LNCaP clone FGC (cell line): ENCODE measurements around the gene IQSEC1.

Source experiments
- DNase-seq: peaks from one replicate; pipeline ENCODE4 v3.0.0-alpha.2; 2011; ENCODE audit warnings: low read depth
- H3K4me3 ChIP-seq: 2 replicates; pipeline ENCODE4 v1.5.1; 2011; ENCODE audit warnings: mild to moderate bottlenecking, low read depth, low read length, control low read depth
- TF ChIP-seq, protein P1 (sequence below): IDR thresholded peaks from 2 replicates; pipeline ENCODE4 v1.5.1; 2012; ENCODE audit warnings: mild to moderate bottlenecking; ENCODE audit not compliant: control insufficient read depth, insufficient read depth; ENCODE audit errors: extremely low read depth

The IQSEC1 gene

DNA sequence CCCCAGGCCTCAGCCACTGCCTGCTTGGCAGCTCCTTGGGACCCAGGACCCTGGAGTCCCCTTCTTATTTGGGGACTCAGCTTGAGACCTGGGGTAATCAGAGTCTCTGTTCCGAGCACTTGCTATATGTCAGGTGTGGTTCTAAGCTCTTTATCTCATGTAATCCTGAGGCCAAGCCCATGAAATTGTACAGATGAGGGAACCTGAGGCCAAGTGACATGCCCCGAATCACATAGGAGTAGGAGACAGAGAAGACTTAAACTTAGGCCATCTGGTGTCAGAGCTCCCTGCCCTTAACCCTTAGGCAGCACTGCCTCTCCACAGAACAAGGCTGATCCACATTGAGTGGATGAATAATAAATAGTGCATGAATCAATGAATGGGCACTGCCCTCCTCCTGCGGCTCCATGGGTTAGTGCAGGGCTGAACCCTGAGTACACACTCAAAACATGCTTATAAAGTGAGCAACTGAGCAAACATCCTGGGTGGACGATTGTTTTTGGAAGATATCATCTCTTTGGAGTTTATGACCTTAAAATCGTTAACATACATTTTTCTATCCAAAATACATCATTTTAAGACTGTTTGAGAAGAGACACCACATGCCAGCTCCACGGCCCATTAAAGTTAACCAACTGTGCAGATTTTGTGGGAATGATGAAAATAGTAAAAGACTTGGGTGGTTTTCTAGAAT lies 33.2 kb upstream of the IQSEC1 start:
- peak; percentile 61 for DNase-seq
- TF ChIP-seq, protein P1, sequence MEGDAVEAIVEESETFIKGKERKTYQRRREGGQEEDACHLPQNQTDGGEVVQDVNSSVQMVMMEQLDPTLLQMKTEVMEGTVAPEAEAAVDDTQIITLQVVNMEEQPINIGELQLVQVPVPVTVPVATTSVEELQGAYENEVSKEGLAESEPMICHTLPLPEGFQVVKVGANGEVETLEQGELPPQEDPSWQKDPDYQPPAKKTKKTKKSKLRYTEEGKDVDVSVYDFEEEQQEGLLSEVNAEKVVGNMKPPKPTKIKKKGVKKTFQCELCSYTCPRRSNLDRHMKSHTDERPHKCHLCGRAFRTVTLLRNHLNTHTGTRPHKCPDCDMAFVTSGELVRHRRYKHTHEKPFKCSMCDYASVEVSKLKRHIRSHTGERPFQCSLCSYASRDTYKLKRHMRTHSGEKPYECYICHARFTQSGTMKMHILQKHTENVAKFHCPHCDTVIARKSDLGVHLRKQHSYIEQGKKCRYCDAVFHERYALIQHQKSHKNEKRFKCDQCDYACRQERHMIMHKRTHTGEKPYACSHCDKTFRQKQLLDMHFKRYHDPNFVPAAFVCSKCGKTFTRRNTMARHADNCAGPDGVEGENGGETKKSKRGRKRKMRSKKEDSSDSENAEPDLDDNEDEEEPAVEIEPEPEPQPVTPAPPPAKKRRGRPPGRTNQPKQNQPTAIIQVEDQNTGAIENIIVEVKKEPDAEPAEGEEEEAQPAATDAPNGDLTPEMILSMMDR: no peak
- no peak overlapping the region for H3K4me3 ChIP-seq

DNA sequence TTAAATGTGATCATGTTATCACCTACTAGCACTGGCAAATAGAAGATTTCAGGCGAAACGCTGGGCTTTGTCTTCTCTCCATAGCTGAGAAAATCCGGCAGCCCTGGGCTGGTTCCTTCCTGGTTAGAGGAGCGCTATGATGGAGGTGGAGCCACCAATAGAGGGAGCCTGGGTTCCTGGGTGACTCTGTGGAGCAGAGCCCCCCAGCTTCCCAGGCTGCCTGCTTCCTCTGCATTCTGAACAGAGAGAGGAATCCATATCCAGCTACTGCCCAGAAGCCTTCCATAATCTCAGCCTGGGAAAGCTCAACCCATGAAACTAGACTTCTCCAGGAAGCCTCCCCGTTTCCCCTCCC lies 32.6 kb upstream of the IQSEC1 start:
- no peak for DNase-seq
- TF ChIP-seq, protein P1: peak; percentile 13; the same call in 1 of the 2 replicates
- no peak overlapping the region for H3K4me3 ChIP-seq

DNA sequence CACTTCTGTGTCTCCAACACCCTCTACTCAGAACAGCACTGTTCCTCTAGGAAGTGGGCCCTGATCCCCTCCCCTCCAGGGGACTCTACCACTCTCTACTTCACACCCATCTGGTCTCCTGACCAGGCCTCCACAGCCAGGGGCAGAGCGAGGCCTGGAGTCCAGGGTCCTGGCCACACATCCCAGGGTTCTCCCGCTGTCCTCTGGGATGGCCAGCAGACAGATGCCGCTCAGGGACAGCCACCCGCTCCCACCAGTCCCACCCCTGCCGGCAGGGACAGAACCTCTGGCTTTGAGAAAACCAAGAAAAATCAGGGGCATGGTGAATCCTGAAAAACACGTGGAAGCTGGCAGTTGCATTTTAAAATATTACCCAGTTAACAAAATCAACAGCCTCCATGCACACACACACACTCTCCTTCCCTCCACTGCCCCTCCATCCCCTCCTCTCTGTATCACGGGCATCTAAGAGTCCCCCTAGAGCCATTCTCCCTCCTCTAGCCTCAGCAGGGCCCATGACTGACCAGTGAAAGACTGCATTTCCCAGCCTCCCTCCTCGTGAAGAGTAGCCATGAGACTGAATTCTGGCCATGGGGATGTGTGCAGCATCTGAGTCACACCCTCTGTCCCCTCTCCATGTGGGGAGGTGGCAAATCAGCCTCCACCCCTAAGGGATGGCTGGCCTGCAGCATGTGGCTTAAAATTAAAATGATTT lies 32.1 kb upstream of the IQSEC1 start:
- DNase-seq: no peak
- H3K4me3 ChIP-seq: no peak overlapping the region
- TF ChIP-seq, protein P1: no peak

DNA sequence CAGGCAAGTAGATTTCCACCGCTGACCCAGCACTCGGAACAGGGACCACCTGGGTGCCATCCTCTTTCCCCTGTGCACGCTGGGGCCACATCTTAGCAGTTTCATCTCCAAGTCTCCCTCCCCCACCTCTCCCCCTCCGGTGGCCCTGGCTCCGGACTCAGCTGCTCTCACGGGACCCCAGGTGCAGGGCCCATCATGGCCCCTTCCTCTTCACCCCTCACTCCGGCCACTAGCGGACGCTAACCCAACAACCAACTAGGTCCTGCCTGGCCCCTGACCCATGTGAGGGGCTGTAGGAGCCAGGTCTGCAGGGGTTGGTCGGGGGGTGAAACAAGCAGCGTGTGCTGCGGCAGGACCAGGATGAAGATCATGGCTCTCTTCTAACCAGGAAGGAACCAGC lies 31.3 kb upstream of the IQSEC1 start:
- TF ChIP-seq, protein P1: no peak
- DNase-seq: no peak

DNA sequence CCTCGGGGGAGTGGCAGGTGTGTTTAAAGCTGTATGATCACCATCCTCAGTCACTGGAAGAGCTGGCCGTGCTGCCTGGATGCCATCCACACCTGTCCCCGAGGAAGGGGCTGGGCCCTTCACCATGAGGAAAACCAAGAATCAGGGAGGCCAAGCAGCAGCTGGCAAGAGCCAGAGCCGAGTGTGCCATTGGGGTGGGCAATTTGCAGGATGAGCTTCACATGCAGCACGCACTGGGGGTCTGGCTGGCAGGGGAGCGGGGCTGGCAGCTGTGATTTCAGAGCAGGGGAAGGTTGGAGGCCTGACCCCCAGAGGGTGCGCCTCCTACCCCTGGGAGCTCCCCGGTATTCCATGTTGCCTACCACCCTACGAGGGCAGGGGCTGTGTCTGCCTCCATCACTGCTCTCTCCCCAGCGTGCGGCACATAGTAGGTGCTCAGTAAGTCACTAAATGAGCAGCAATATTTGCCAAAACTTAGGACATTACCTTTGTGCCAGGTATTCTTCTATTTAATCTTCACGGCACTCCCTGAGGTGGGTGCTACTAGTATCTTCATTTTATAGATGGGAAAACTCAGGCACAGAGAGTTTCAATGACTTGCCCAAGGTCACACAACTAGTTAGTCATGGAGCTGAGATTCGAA lies 30.3 kb upstream of the IQSEC1 start:
- DNase-seq: no peak

More for the DNA sequence above, 31.3 kb upstream of the IQSEC1 start:
- no peak overlapping the region for H3K4me3 ChIP-seq

DNA sequence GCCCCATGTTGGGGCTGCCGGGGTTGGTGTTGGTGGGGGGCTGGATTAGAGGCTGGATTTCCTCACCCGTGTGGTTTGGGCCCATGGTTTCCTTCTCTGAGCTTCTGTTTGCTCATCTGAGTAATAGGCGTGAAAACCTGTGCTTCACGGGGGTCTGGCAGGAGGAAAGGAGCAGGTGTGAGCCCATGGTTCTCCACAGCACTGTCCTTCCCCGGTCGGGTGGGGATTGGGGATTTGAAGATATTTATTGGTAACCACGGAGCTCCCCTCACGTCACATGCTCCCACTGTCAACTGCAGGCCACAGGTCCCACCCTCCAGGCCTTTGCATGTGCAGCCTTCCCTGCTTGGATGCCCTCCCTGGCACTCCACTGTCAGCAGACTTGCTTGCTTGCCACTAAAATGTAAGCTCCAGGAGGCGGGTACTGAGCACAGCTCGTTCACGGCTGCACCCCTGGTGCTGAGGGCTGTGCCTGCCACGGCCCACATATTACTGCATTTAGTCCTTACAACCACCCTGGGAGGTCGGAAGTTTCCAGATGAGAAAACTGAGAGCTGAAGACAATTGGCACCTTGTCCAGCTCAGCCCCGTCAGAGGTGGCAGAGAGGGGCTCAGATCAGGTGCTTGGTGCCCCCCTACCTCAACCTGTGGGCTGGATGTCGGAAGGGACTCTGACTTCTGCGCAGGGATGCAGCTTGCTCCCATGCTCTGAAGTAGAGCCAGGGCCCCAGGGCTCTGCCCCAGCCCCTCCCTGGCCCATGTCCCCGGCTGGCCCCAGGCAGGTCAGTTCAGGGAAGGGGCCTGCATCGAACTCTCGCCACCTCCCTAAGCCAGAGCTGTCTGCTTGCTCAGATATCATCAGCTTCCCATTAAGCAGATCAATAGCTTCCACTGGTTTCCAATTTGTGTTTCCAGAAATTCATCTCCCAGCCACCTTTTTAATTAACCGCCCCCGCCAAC lies 29.4 kb upstream of the IQSEC1 start:
- TF ChIP-seq, protein P1: no peak
- no peak for DNase-seq
- no peak overlapping the region for H3K4me3 ChIP-seq

More for the DNA sequence above, 30.3 kb upstream of the IQSEC1 start:
- H3K4me3 ChIP-seq: no peak overlapping the region
- TF ChIP-seq, protein P1: no peak
